Stimulated activated CD4-positive, alpha-beta T cell treated with anti-CD3 and anti-CD28 coated beads, Interleukin-4, amount 100 ng/mL, for 4 hours (primary cell): ENCODE measurements around the gene ACSS2.
"Not testable (repeated sequence)": the region's sequence is repeated elsewhere in the genome, so short reads cannot be mapped to it uniquely, and the experiment has no call there.

Experiments
- DNase-seq, 2 experiments: peaks; one replicate each; pipeline ENCODE4 v3.0.0-alpha.2; 2020

The ACSS2 gene

GRCh38 chr20:34875642-34876405 is 588 bp upstream of the ACSS2 start:
- no peak for DNase-seq

- DNase-seq: no peak
Measured at GRCh38 chr20:34880215-34880850, 3.9 kb downstream of the ACSS2 start.

GRCh38 chr20:34880971-34881370 is 4.6 kb downstream of the ACSS2 start:
- not testable (repeated sequence) for DNase-seq

- no peak for DNase-seq
Measured at GRCh38 chr20:34881689-34882088, 5.3 kb downstream of the ACSS2 start.

GRCh38 chr20:34883087-34883688 is 6.8 kb downstream of the ACSS2 start:
- no peak for DNase-seq

- no peak for DNase-seq
Measured at GRCh38 chr20:34883809-34884208, 7.4 kb downstream of the ACSS2 start.

GRCh38 chr20:34884260-34884659 is 7.8 kb downstream of the ACSS2 start:
- DNase-seq: no peak

- DNase-seq: no peak
Measured at GRCh38 chr20:34886122-34886521, 9.7 kb downstream of the ACSS2 start.

- DNase-seq: no peak
Measured at GRCh38 chr20:34887023-34887422, 10.6 kb downstream of the ACSS2 start.

GRCh38 chr20:34888468-34888867 is 12.1 kb downstream of the ACSS2 start:
- no peak for DNase-seq

GRCh38 chr20:34891166-34892062 is 15.0 kb downstream of the ACSS2 start:
- DNase-seq: peak in 1 of 2 experiments; percentile 45

- no peak for DNase-seq
Measured at GRCh38 chr20:34892671-34893070, 16.3 kb downstream of the ACSS2 start.

GRCh38 chr20:34894723-34895122 is 18.3 kb downstream of the ACSS2 start:
- no peak for DNase-seq

GRCh38 chr20:34895465-34895864 is 19.1 kb downstream of the ACSS2 start:
- no peak for DNase-seq

- DNase-seq: no peak
Measured at GRCh38 chr20:34896086-34896621, 19.7 kb downstream of the ACSS2 start.

GRCh38 chr20:34898129-34898528 is 21.7 kb downstream of the ACSS2 start:
- not testable (repeated sequence) for DNase-seq

- DNase-seq: not testable (repeated sequence)
Measured at GRCh38 chr20:34898731-34899130, 22.3 kb downstream of the ACSS2 start.

GRCh38 chr20:34904202-34904621 is 27.8 kb downstream of the ACSS2 start:
- no peak for DNase-seq

GRCh38 chr20:34907616-34908469 is 31.4 kb downstream of the ACSS2 start:
- no peak for DNase-seq

- DNase-seq: no peak
Measured at GRCh38 chr20:34915131-34915530, 38.7 kb downstream of the ACSS2 start.

GRCh38 chr20:34915749-34916455 is 39.5 kb downstream of the ACSS2 start:
- DNase-seq: no peak
